Common myeloid progenitor, CD34-positive (primary cell): ENCODE data around the gene TBC1D5.
A peak's percentile ranks its signal among the peaks of the same experiment; 100 is the strongest.
"Not testable (repeated sequence)": the region's sequence is repeated elsewhere in the genome, so short reads cannot be mapped to it uniquely, and the experiment has no call there.

Experiments used
- CTCF ChIA-PET: fragments of 350-600 bp; sonication (Branson Sonifier 250); formaldehyde crosslinking; loops from one replicate; lab custom pipeline; 2021; ENCODE audit warnings: antibody characterized with exemption; lab: Charles Lee
- POLR2A ChIA-PET: fragments of 350-600 bp; sonication (Branson Sonifier 250); formaldehyde crosslinking; loops from one replicate; lab custom pipeline; 2021; ENCODE audit warnings: antibody characterized with exemption; lab: Charles Lee
- DNase-seq, 3 donors: peaks; one replicate each; pipeline versions ENCODE4 v3.0.0 to v3.0.0-alpha.2; 2013
- H3K27ac ChIP-seq, 2 experiments: 1 replicate in 1 of 2; 2 replicates in 1 of 2; pipeline ENCODE4 v1.7.0; 2013; ENCODE audit warnings: inconsistent platforms in 2 of 2, low read length in 2 of 2, mild to moderate bottlenecking in 2 of 2, low read depth in 1 of 2, moderate library complexity in 1 of 2; ENCODE audit not compliant: severe bottlenecking in 2 of 2, insufficient read depth in 1 of 2, poor library complexity in 1 of 2
- H3K27me3 ChIP-seq, 5 experiments: replicated peaks in 2 of 5; 1 replicate in 3 of 5; 2 replicates in 2 of 5; pipeline versions ENCODE4 v1.6.1 to v1.7.0; 2013; ENCODE audit warnings: low read length in 4 of 5, mild to moderate bottlenecking in 2 of 5, moderate library complexity in 2 of 5, inconsistent platforms in 1 of 5; ENCODE audit not compliant: insufficient read depth in 5 of 5, control insufficient read depth in 4 of 5
- H3K36me3 ChIP-seq, 4 experiments: 1 replicate in 2 of 4; 2 replicates in 2 of 4; pipeline versions ENCODE4 v1.6.1 to v1.7.0; 2013; ENCODE audit warnings: low read length in 3 of 4, control low read depth in 1 of 4, mild to moderate bottlenecking in 1 of 4; ENCODE audit not compliant: control insufficient read depth in 4 of 4, insufficient read depth in 4 of 4
- H3K4me1 ChIP-seq, 4 experiments: 1 replicate in 3 of 4; 2 replicates in 1 of 4; pipeline versions ENCODE4 v1.6.1 to v1.7.1; 2013; ENCODE audit warnings: low read length in 3 of 4, mild to moderate bottlenecking in 3 of 4, control low read depth in 1 of 4, inconsistent platforms in 1 of 4, moderate library complexity in 1 of 4; ENCODE audit not compliant: control insufficient read depth in 4 of 4, insufficient read depth in 4 of 4; ENCODE audit errors: control extremely low read depth in 1 of 4
- H3K4me3 ChIP-seq, 7 experiments: 1 replicate in 4 of 7; 2 replicates in 3 of 7; pipeline versions ENCODE4 v1.5.1 to v1.7.0; 2013; ENCODE audit warnings: mild to moderate bottlenecking in 7 of 7, low read length in 6 of 7, moderate library complexity in 6 of 7, inconsistent platforms in 2 of 7, low read depth in 2 of 7, control low read depth in 1 of 7; ENCODE audit not compliant: insufficient read depth in 4 of 7, control insufficient read depth in 1 of 7; ENCODE audit errors: extremely low read depth in 1 of 7
- H3K9me3 ChIP-seq, 5 experiments: 1 replicate in 4 of 5; 2 replicates in 1 of 5; pipeline versions ENCODE4 v1.6.1 to v1.7.1; 2013; ENCODE audit warnings: low read length in 4 of 5, mild to moderate bottlenecking in 2 of 5, inconsistent platforms in 1 of 5, low read depth in 1 of 5, moderate library complexity in 1 of 5; ENCODE audit not compliant: control insufficient read depth in 4 of 5, insufficient read depth in 2 of 5; ENCODE audit errors: control extremely low read depth in 1 of 5
- WGBS: methylation state at CpG from one replicate; pipeline ENCODE4 v1.1.5; 2013; ENCODE audit not compliant: insufficient coverage; 5-methylcytosine and 5-hydroxymethylcytosine counted together

Gene TBC1D5

GRCh38 chr3:17733768-17734167, 8.7 kb downstream of the TBC1D5 start:
- Histone ChIP-seq H3K9me3 (peaks cover 0 to 3% (median 0%) of the 10 kb centered on the region in 5 experiments), H3K4me1 (peaks cover 2 to 14% (median 9%) of the 10 kb centered on the region in 4 experiments), H3K4me3 (no peak overlapping the region), H3K36me3 (peaks cover 2 to 20% (median 8%) of the 10 kb centered on the region in 4 experiments), H3K27me3 (no peaks in the 10 kb centered on the region), H3K27ac (no peak overlapping the region)
- ChIA-PET POLR2A (no interaction called here), CTCF (interaction anchor here (0.8 kb wide), 1 partner anchor 9 kb away, joined by 3 read pairs; the partner anchor contains the start of gene TBC1D5)
- DNase-seq: no peak
- WGBS: no CpG with 5 or more reads among the region's 2 CpGs

- Histone ChIP-seq H3K4me3 (peak overlapping the region in 3 of 7 experiments; percentile 16 to 69 (median 45)), H3K27me3 (no peaks in the 10 kb centered on the region), H3K36me3 (peaks cover 2 to 21% (median 10%) of the 10 kb centered on the region in 4 experiments), H3K4me1 (peaks cover 2 to 14% (median 8%) of the 10 kb centered on the region in 4 experiments), H3K27ac (peak overlapping the region; percentile 4 to 46), H3K9me3 (peaks cover 0 to 3% (median 0%) of the 10 kb centered on the region in 5 experiments)
- WGBS: 0% methylated on average over 1 of the region's 3 CpGs
- peak; percentile 44 to 80 (median 72) for DNase-seq
- ChIA-PET POLR2A (no interaction called here), CTCF (interaction anchor here (0.8 kb wide), 1 partner anchor 9 kb away, joined by 3 read pairs; the partner anchor contains the start of gene TBC1D5)
Measured at GRCh38 chr3:17733215-17733614, 9.2 kb downstream of the TBC1D5 start.

GRCh38 chr3:17730318-17730967, 12.0 kb downstream of the TBC1D5 start:
- Histone ChIP-seq H3K36me3 (peaks cover 5 to 33% (median 23%) of the 10 kb centered on the region in 4 experiments), H3K9me3 (peaks cover 0 to 18% (median 5%) of the 10 kb centered on the region in 5 experiments), H3K4me1 (peaks cover 2 to 10% (median 7%) of the 10 kb centered on the region in 4 experiments), H3K27ac (peak overlapping the region in 1 of 2 experiments; percentile 54), H3K4me3 (no peak overlapping the region), H3K27me3 (no peaks in the 10 kb centered on the region)
- POLR2A ChIA-PET: interaction anchor here (1.3 kb wide), 1 partner anchor 12 kb away, joined by 3 read pairs; the partner anchor contains the start of gene TBC1D5
- CTCF ChIA-PET: no interaction called here
- no CpG with 5 or more reads among the region's 4 CpGs for WGBS
- peak in 1 of 3 donors; percentile 51 for DNase-seq

GRCh38 chr3:17726313-17726712, 16.1 kb downstream of the TBC1D5 start:
- CTCF ChIA-PET: no interaction called here
- Histone ChIP-seq H3K4me3 (no peak overlapping the region), H3K27me3 (no peaks in the 10 kb centered on the region), H3K36me3 (peaks cover 5 to 39% (median 21%) of the 10 kb centered on the region in 4 experiments), H3K9me3 (peaks cover 2 to 28% (median 8%) of the 10 kb centered on the region in 5 experiments), H3K27ac (no peak overlapping the region), H3K4me1 (peaks cover 0 to 1% (median 0%) of the 10 kb centered on the region in 4 experiments)
- POLR2A ChIA-PET: no interaction called here
- WGBS: no CpG with 5 or more reads among the region's 1 CpG
- no peak for DNase-seq

- CTCF ChIA-PET, H3K4me1 ChIP-seq, H3K27me3 ChIP-seq, H3K27ac ChIP-seq, H3K4me3 ChIP-seq, DNase-seq: not testable (repeated sequence)
- H3K36me3 ChIP-seq: peaks cover 5 to 39% (median 21%) of the 10 kb centered on the region in 4 experiments
- H3K9me3 ChIP-seq: peaks cover 2 to 28% (median 8%) of the 10 kb centered on the region in 5 experiments
- WGBS: 100% methylated on average over 1 of the region's 5 CpGs
- POLR2A ChIA-PET: interaction anchor here (0.6 kb wide), 1 partner anchor 72 kb away, joined by 4 read pairs; no protein-coding TSS in a partner anchor
Measured at GRCh38 chr3:17725844-17726243, 16.6 kb downstream of the TBC1D5 start.

- peaks cover 2 to 28% (median 8%) of the 10 kb centered on the region in 5 experiments for H3K9me3 ChIP-seq
- no peak for DNase-seq
- peaks cover 5 to 35% (median 18%) of the 10 kb centered on the region in 4 experiments for H3K36me3 ChIP-seq
- ChIA-PET POLR2A (no interaction called here), CTCF (interaction anchor here (1.3 kb wide), 1 partner anchor 11 kb away, joined by 3 read pairs; no protein-coding TSS in a partner anchor)
- H3K4me1 ChIP-seq: no peaks in the 10 kb centered on the region
- no peak overlapping the region for H3K27ac ChIP-seq
- WGBS: no CpG with 5 or more reads among the region's 1 CpG
- H3K27me3 ChIP-seq: no peaks in the 10 kb centered on the region
- no peak overlapping the region for H3K4me3 ChIP-seq
Measured at GRCh38 chr3:17724948-17725347, 17.5 kb downstream of the TBC1D5 start.

GRCh38 chr3:17724122-17724521, 18.3 kb downstream of the TBC1D5 start:
- POLR2A ChIA-PET: no interaction called here
- Histone ChIP-seq H3K4me3 (no peak overlapping the region), H3K27ac (no peak overlapping the region), H3K9me3 (peaks cover 2 to 28% (median 5%) of the 10 kb centered on the region in 5 experiments), H3K4me1 (no peaks in the 10 kb centered on the region), H3K27me3 (no peaks in the 10 kb centered on the region), H3K36me3 (peaks cover 4 to 32% (median 17%) of the 10 kb centered on the region in 4 experiments)
- CTCF ChIA-PET: interaction anchor here (1.3 kb wide), 1 partner anchor 12 kb away, joined by 3 read pairs; no protein-coding TSS in a partner anchor
- DNase-seq: no peak
- no CpG with 5 or more reads among the region's 3 CpGs for WGBS
